GM12874 (cell line): ENCODE data around the gene SLC35F3.

Experiments
- TF ChIP-seq, protein P1 (sequence below): IDR thresholded peaks from 2 replicates; pipeline ENCODE4 v1.5.1; 2011; ENCODE audit warnings: low read depth, mild to moderate bottlenecking, control low read depth, low read length, moderate library complexity; ENCODE audit not compliant: insufficient read depth

Gene SLC35F3

DNA sequence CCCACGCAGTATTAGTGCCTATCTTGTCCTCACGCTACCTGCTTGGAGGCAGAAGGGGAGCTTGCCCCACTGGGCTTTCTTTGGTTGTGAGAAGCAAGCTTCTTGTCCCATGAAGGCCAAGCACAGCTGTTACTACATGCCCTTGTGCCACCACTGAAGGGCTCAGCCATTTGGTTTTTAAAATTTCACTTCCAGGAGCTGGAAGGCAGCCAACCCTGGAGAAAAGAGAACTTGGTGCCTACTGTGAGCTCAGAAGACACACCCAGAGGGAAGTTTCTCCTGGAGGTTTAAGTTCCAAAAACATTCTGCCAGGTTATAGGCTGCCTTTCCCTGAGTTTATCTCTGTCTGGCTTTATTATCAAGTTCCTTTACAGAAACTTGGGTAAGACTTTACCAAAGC is 187.4 kb downstream of the SLC35F3 start:
- TF ChIP-seq, protein P1, sequence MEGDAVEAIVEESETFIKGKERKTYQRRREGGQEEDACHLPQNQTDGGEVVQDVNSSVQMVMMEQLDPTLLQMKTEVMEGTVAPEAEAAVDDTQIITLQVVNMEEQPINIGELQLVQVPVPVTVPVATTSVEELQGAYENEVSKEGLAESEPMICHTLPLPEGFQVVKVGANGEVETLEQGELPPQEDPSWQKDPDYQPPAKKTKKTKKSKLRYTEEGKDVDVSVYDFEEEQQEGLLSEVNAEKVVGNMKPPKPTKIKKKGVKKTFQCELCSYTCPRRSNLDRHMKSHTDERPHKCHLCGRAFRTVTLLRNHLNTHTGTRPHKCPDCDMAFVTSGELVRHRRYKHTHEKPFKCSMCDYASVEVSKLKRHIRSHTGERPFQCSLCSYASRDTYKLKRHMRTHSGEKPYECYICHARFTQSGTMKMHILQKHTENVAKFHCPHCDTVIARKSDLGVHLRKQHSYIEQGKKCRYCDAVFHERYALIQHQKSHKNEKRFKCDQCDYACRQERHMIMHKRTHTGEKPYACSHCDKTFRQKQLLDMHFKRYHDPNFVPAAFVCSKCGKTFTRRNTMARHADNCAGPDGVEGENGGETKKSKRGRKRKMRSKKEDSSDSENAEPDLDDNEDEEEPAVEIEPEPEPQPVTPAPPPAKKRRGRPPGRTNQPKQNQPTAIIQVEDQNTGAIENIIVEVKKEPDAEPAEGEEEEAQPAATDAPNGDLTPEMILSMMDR = no peak

DNA sequence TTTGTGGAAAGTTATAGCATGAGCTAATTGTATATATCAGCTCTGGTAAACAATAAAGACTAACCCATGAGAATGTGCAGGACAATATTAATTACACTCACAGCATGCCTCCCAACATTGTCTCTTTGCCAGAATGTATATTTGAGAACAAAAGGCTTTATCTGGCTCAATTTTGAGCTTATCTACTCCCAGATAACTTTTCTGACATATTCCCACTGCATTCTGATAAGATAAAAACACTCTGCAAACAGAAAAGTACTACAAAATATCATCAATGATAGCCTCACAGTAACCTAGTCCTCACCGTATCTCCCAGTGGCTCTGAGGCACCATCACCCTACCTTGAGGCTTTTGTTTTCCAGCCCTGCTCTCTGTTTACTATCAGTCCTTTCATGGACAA is 188.6 kb downstream of the SLC35F3 start:
- TF ChIP-seq, protein P1 = no peak

DNA sequence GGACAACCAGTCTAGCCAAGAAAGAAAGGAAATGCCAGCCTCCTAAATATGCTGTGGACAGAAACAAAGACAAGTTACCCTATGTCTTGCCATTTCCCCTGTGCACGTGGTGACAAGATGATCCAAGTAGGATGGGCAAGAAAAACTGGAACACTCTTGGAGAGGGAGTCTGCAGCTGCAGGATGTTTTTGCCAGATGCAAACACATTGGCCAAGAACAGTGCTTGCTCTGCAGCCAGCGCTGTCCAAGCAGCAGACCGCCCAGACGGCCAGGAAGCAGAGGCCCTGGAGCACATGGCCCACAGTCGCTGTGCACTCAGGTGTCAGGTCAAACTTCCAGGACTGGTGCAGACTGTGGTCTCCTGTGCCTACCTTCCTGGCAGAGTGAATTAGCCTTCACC is 189.3 kb downstream of the SLC35F3 start:
- TF ChIP-seq, protein P1 = no peak

DNA sequence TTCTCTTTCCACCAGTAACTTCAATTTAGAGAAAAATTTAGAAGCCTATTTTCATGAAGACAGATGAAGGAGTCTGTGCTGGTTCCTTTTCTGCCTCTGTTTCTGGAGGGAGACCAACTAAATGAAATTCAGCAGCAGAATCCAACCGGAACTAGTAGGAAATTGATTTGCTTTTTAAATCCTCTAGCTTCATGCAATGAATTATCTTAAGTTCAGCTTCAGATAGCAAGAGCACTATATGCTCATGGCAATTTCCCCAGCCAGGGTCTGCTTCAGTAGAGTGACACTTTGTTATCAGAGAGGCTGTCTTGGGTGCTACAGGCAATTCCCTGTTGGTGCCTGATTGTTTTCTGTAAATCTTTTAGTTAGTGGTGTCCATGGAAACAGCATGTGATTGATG is 189.7 kb downstream of the SLC35F3 start:
- TF ChIP-seq, protein P1 = no peak

DNA sequence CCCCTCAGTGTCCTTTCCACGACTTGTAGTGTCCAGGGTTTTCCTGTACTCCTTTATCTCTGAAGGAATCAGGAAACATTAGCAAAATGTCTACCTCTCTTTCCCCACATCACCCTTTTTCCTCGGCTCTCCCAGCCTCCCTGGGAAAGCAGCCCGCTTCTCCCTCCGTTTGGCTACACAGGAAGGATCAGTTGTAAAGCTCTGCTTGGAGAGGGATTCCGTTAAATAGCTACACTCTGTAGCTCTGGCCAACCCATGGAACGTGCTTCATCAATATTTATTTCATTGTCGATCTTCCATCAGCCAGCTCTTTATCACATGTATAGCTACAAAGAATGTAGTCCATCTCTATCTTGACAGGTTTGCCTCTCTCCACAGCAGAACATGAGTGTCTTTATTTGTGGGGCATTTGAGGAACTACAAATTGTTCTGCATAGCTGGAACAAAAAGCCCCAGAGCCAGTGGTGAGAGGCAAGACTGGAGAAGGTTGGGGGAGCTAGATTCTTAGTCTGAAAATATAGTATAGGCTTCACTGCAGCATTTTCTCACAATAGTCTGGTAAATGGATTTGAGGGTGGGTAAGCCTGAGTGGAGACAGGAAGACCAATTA is 191.8 kb downstream of the SLC35F3 start:
- TF ChIP-seq, protein P1 = no peak

DNA sequence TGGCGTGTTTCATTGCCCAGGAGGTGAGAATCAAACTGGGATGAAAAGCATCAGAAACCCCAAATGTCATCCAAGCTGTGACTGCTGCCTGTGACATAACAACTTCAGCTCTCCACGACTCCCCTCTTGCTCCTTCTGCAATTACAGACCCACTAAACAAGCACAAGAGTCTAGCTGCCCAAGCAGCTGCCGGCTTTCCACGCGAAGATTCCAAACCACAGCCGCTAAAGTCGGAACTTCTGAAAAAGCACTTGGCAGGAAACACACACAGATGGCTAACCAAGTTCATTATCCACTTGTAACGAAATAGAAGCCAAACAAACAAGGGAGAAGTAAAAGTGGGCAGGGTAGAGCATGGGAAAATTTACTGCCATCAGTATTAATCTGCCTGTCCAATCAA is 198.1 kb downstream of the SLC35F3 start:
- TF ChIP-seq, protein P1 = no peak

DNA sequence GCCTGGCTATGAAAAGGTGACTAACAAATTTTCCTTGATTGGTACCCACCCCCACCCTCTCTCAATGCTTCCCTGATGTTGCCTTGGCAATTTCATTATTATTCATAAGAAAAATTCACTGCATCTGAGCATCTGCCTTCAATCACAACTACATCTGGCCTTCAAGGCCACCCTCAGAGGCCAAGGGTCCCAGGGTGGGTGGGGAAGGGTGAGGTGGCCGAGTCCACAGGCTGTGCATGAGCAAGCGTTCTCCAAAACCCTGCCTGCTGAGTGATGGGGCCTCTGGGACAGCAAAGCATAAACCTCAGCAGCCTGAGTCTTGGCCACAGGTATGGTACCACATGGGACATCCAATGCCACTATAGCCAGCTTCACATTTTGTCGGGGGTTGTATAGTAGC is 198.7 kb downstream of the SLC35F3 start:
- TF ChIP-seq, protein P1 = no peak
